ENCODE measurements around the gene NR2E1. TPM values are rescaled to one million over a fixed set of nuclear protein-coding genes. Genes with fewer than 3 reads are reported as not detected.

Gene NR2E1
- not detected for total RNA-seq

- ATAC-seq (no peak), DNase-seq (no peak)
- Mint-ChIP-seq H3K27ac (peak within 1 kb of the TSS; percentile 69), H3K4me1 (ENCODE audit: low read depth) (peaks cover 31% of the 10 kb centered on the region), H3K36me3 (ENCODE audit: low read depth) (peaks cover 11% of the 10 kb centered on the region), H3K4me3 (peak within 1 kb of the TSS; percentile 21), H3K27me3 (ENCODE audit: low read depth) (peaks cover 83% of the 10 kb centered on the region), H3K9me3 (ENCODE audit: insufficient read depth) (no peaks in the 10 kb centered on the region)
- POLR2A ChIA-PET: interaction anchor here (0.5 kb wide), 1 partner anchor 361 kb away, joined by 5 read pairs; no protein-coding TSS in a partner anchor
- CTCF ChIA-PET: interaction anchor here (1.1 kb wide), 1 partner anchor 14 kb away, joined by 4 read pairs; no protein-coding TSS in a partner anchor
Observed at GRCh38 chr6:108165714-108166663, at the start of gene NR2E1. Gene NR2E1, plus strand, starts transcription at chr6:108166022. Its CDS starts 744 bp downstream, at chr6:108166766.

DNA sequence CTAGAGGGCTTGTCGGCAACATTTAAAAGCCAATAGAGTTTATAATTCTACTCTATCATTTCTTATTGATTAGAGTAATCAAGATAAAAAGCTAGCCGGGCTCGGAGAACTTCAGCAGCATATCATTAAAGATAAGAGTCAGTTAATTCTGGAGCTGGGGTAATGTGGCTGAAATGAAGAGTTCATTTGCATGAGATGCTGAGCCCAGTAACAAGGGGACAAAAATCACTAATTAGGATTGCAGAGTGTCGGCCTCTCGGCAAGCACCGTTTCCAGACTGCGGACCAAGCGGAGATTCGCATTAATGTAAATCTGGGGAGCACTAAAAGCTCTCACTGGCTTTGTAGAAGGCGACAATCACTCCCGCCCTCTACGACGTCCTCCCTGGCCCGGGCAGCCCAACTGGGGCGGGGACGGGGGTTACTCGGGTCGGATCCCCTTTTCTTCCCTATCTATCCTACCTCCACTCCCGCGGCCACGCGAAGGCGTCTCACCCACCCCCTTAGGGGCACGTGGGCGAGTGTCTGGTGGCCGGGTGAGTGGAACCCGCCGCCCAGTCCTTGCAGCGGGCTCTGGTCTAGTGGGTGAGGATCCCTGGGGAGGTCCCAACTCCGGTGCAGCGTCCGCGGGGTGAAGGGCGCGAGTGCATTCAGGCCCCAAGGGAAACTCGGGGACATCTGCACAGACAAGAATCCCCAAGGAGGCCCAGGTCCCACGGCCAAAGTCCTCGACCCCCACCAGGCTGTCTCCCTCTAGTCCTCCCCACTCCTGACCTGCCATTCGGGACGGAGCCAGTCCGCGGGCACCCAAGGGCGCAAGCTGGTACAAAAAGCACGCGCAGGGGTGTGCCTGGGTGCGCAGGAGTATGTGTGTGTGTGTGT, 49.0 kb upstream of the NR2E1 start:
- H3K9me3 Mint-ChIP-seq (ENCODE audit: insufficient read depth): no peaks in the 10 kb centered on the region
- H3K36me3 Mint-ChIP-seq (ENCODE audit: low read depth): no peaks in the 10 kb centered on the region
- CTCF ChIA-PET: interaction anchor here (0.8 to 1.8 kb wide), 3 partner anchors 52 to 377 kb away, joined by 3 to 7 read pairs (median 3); no protein-coding TSS in a partner anchor
- no peak overlapping the region for H3K27ac Mint-ChIP-seq
- peak overlapping the region; percentile 72 for H3K4me3 Mint-ChIP-seq
- POLR2A ChIA-PET: no interaction called here
- DNase-seq: no peak
- ATAC-seq: no peak
- H3K4me1 Mint-ChIP-seq (ENCODE audit: low read depth): peaks cover 46% of the 10 kb centered on the region
- H3K27me3 Mint-ChIP-seq (ENCODE audit: low read depth): peaks cover 83% of the 10 kb centered on the region

DNA sequence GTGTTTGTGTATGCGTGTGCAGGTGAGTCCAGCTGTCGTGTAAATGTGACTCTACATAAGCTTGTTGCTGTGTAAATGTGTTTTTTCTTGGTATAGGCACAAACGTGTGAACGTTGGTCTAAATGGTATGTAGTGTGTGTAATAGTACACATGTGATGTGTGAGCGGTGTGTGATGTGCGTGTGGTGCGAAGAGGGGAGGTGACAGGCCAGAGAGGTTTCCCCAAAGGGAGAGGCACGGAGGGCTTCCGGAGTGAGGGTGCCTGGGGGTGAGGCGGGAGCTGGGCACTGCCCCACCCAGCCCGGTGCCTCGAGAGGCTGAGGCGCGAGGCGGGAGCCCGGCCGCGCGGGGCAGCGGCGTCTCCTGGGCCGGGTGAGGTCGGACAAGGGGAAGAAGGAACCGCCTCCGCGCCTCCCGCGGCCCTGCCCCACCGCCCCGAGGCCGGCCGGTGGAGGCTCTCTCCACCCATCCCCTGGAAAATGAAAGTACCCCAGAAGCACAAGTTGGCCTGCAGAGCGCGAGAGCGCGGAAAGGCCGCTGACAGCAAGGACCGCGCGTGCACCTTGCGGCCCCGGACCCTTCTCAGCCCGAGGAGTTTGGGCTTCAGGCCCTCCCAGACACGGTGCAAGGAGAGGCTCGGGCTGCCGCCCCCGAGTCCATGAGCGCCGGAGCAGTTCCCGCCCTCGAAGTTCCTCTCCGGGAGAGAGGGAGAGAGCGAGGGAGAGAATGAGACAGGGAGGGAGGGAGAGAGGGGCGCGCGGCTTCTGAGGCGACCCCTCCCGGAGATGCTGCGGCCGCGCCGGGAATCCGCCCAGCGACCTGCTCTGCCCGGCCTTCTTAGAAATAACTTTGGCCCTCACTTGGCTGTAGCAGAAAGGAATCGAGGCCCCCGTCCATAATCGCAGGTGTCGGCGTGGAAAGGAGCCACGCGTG, 48.1 kb upstream of the NR2E1 start:
- no peak overlapping the region for H3K27ac Mint-ChIP-seq
- ChIA-PET CTCF (interaction anchor here (0.8 to 1.8 kb wide), 2 partner anchors 374 to 376 kb away, joined by 3 to 7 read pairs; no protein-coding TSS in a partner anchor), POLR2A (interaction anchor here (0.6 kb wide), 1 partner anchor 482 kb away, joined by 3 read pairs; no protein-coding TSS in a partner anchor)

GRCh38 chr6:108118359-108118724, 47.5 kb upstream of the NR2E1 start:
- H3K4me3 Mint-ChIP-seq: peak overlapping the region; percentile 83
- H3K36me3 Mint-ChIP-seq (ENCODE audit: low read depth): no peaks in the 10 kb centered on the region
- H3K9me3 Mint-ChIP-seq (ENCODE audit: insufficient read depth): no peaks in the 10 kb centered on the region
- DNase-seq: no peak
- H3K27me3 Mint-ChIP-seq (ENCODE audit: low read depth): peaks cover 84% of the 10 kb centered on the region
- ATAC-seq: peak; percentile 27
- ChIA-PET CTCF (interaction anchor here (0.7 to 2.4 kb wide), 2 partner anchors 57 to 374 kb away, joined by 3 to 10 read pairs; no protein-coding TSS in a partner anchor), POLR2A (no interaction called here)
- H3K4me1 Mint-ChIP-seq (ENCODE audit: low read depth): peaks cover 45% of the 10 kb centered on the region
- no peak overlapping the region for H3K27ac Mint-ChIP-seq

More for the DNA sequence above, 48.1 kb upstream of the NR2E1 start:
- Mint-ChIP-seq H3K27me3 (ENCODE audit: low read depth) (peaks cover 84% of the 10 kb centered on the region), H3K9me3 (ENCODE audit: insufficient read depth) (no peaks in the 10 kb centered on the region), H3K4me1 (ENCODE audit: low read depth) (peaks cover 46% of the 10 kb centered on the region), H3K4me3 (peak overlapping the region; percentile 72), H3K36me3 (ENCODE audit: low read depth) (no peaks in the 10 kb centered on the region)
- DNase-seq (peak; percentile 49), ATAC-seq (peak; percentile 66)

DNA sequence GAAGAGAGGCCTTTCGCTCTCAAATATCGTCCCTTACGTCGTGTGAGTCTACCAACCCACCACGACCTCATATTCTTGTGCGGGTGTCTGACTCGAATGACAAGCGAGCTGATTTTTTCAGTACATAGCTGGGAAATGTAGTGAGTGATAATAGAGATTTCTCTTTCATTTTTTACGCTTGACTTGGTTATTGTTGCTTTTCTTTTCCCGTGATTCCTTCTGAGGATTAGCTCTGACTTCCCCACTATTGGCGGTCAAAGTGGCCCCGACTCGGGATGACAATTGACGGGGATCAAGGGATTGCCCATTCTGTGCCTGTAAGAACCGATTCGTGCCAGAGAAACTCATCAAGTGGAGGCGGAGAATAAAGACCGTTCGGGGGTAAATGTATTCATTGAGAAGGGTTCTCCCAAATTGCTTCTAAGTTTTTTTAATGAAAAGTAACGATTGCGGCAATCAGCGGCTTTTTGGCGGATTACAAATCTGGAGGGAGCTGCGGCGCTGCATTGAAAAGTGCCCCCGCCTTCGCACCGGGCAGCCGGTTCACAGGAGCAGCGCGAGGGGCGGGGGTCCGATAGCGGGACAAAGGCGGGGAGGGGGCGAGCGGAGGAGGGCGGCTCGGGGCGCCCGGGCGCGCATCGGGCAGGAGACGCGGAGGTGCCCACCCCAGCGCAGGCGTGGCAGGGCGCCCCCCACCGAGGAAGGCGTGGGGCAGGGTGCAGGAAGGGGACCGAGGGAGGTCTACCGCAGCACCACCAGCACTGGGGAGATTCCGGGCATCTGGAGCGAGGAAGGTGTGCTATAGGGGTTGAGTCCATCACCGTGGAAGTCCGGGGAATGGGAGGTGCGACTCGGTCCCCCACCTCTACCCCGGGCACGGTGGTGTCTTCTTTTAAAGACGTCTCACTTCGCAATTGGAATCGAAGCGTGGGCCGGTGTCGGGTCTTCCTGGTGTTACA, 46.7 kb upstream of the NR2E1 start:
- Mint-ChIP-seq H3K4me1 (ENCODE audit: low read depth) (peaks cover 37% of the 10 kb centered on the region), H3K27ac (peak overlapping the region; percentile 60), H3K36me3 (ENCODE audit: low read depth) (no peaks in the 10 kb centered on the region), H3K9me3 (ENCODE audit: insufficient read depth) (no peaks in the 10 kb centered on the region), H3K27me3 (ENCODE audit: low read depth) (peaks cover 86% of the 10 kb centered on the region), H3K4me3 (peak overlapping the region; percentile 83)
- CTCF ChIA-PET: interaction anchor here (0.7 to 2.4 kb wide), 4 partner anchors 14 to 373 kb away, joined by 3 to 10 read pairs (median 4); no protein-coding TSS in a partner anchor
- ATAC-seq (no peak), DNase-seq (peak; percentile 29)
- POLR2A ChIA-PET: no interaction called here

- Mint-ChIP-seq H3K9me3 (ENCODE audit: insufficient read depth) (no peaks in the 10 kb centered on the region), H3K4me1 (ENCODE audit: low read depth) (peaks cover 32% of the 10 kb centered on the region), H3K36me3 (ENCODE audit: low read depth) (no peaks in the 10 kb centered on the region), H3K27me3 (ENCODE audit: low read depth) (peaks cover 86% of the 10 kb centered on the region), H3K27ac (no peak overlapping the region), H3K4me3 (peak overlapping the region; percentile 83)
- no peak for DNase-seq
- no peak for ATAC-seq
- ChIA-PET CTCF (interaction anchor here (1.4 to 2.4 kb wide), 2 partner anchors 143 to 372 kb away, joined by 4 to 10 read pairs; no protein-coding TSS in a partner anchor), POLR2A (no interaction called here)
Observed at GRCh38 chr6:108119769-108120141, 46.1 kb upstream of the NR2E1 start.

DNA sequence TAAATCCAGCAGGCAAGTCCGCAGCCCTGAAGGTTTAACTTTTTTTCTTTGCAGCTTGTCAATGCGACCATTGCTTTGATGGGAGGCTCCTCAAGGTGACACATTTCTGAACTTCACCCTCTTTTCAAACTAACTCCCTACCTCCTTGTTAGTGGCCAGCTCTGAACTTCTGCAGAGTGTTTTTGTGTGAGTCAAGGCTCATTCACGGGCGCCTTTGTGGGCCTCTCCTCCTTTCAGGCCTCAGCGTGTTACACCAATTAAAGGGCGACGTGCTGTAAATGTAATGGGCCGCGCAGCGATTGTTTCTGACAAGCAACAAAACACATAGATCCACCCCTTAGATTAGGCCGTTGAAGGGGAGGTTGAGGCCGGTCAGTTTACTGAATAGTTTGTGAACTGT, 45.5 kb upstream of the NR2E1 start:
- H3K27ac Mint-ChIP-seq: no peak overlapping the region
- no peaks in the 10 kb centered on the region for H3K36me3 Mint-ChIP-seq (ENCODE audit: low read depth)
- ATAC-seq (no peak), DNase-seq (no peak)
- no peak overlapping the region for H3K4me3 Mint-ChIP-seq
- POLR2A ChIA-PET: no interaction called here
- H3K27me3 Mint-ChIP-seq (ENCODE audit: low read depth): peaks cover 85% of the 10 kb centered on the region
- H3K4me1 Mint-ChIP-seq (ENCODE audit: low read depth): peaks cover 26% of the 10 kb centered on the region
- H3K9me3 Mint-ChIP-seq (ENCODE audit: insufficient read depth): no peaks in the 10 kb centered on the region
- CTCF ChIA-PET: interaction anchor here (1.4 to 2.4 kb wide), 2 partner anchors 143 to 372 kb away, joined by 4 to 10 read pairs; no protein-coding TSS in a partner anchor

- Mint-ChIP-seq H3K27me3 (ENCODE audit: low read depth) (peaks cover 80% of the 10 kb centered on the region), H3K4me3 (no peak overlapping the region), H3K9me3 (ENCODE audit: insufficient read depth) (no peaks in the 10 kb centered on the region), H3K36me3 (ENCODE audit: low read depth) (no peaks in the 10 kb centered on the region), H3K4me1 (ENCODE audit: low read depth) (peaks cover 24% of the 10 kb centered on the region), H3K27ac (no peak overlapping the region)
- ATAC-seq: no peak
- DNase-seq: no peak
- ChIA-PET CTCF (interaction anchor here (1.3 kb wide), 1 partner anchor 371 kb away, joined by 3 read pairs; no protein-coding TSS in a partner anchor), POLR2A (no interaction called here)
Observed at GRCh38 chr6:108121612-108122011, 44.2 kb upstream of the NR2E1 start.

DNA sequence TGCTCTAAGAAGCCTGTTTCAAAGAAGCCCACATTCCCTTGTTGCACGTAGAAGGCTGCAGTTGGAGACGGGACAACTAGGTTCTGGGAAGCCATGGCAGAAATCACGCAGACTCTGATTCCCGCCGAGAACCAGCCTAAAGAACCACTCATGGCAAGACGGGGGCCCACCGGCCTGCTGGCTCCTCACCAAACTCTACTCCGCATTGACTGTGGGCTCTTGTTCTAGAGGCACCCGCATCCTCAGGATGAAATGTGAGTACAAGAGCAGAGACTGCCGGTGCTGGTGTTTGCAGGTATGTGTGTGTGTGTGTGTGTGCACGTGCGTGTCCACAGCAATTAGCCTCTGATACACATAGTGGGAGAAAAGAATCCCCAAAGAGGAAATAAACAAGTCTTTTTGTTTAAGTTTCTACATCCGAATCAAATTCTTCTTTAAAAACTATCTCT, 42.3 kb upstream of the NR2E1 start:
- Mint-ChIP-seq H3K9me3 (ENCODE audit: insufficient read depth) (no peaks in the 10 kb centered on the region), H3K36me3 (ENCODE audit: low read depth) (no peaks in the 10 kb centered on the region), H3K27ac (no peak overlapping the region), H3K4me3 (no peak overlapping the region), H3K4me1 (ENCODE audit: low read depth) (peaks cover 17% of the 10 kb centered on the region), H3K27me3 (ENCODE audit: low read depth) (peaks cover 80% of the 10 kb centered on the region)
- ChIA-PET CTCF (no interaction called here), POLR2A (interaction anchor here (0.7 kb wide), 1 partner anchor 355 kb away, joined by 3 read pairs; no protein-coding TSS in a partner anchor)
- ATAC-seq: no peak
- DNase-seq: no peak

- Mint-ChIP-seq H3K4me3 (no peak overlapping the region), H3K27me3 (ENCODE audit: low read depth) (peaks cover 80% of the 10 kb centered on the region), H3K36me3 (ENCODE audit: low read depth) (no peaks in the 10 kb centered on the region), H3K27ac (no peak overlapping the region), H3K9me3 (ENCODE audit: insufficient read depth) (no peaks in the 10 kb centered on the region), H3K4me1 (ENCODE audit: low read depth) (peaks cover 14% of the 10 kb centered on the region)
- ATAC-seq (no peak), DNase-seq (no peak)
- ChIA-PET CTCF (no interaction called here), POLR2A (interaction anchor here (0.7 kb wide), 1 partner anchor 354 kb away, joined by 3 read pairs; no protein-coding TSS in a partner anchor)
Observed at GRCh38 chr6:108123946-108124345, 41.9 kb upstream of the NR2E1 start.

All from activated CD8-positive, alpha-beta T cell treated with anti-CD3 and anti-CD28 coated beads, Interleukin-2, amount 10 ng/mL, durations not matched to agents 7 days and 5 days (primary cell).